Panc1 (cell line): Measurements from ENCODE around the gene REXO2. TPM values are rescaled to one million over a fixed set of nuclear protein-coding genes. Genes with fewer than 3 reads are reported as not detected.

Experiments used
- ATAC-seq: fragments of 200-7000 bp; cut with Tn5 transposase; 2 replicates; pipeline ENCODE4 v1.9.1; 2020; ENCODE audit warnings: mild to moderate bottlenecking, moderate library complexity
- BruUV-seq: library from RNA; stranded (reverse); fragments of 400-500 nt; replicated peaks from 2 replicates; lab custom pipeline; 2021; lab: Mats Ljungman, UMichigan
- CTCF ChIA-PET: fragments of 300-600 bp; sonication (Branson Sonifier 250); formaldehyde crosslinking; loops from one replicate; lab custom pipeline; 2022; ENCODE audit warnings: antibody characterized with exemption; lab: Charles Lee
- POLR2A ChIA-PET: fragments of 300-600 bp; sonication (Branson Sonifier 250); formaldehyde crosslinking; loops from one replicate; lab custom pipeline; 2022; ENCODE audit warnings: antibody characterized with exemption; lab: Charles Lee
- DNase-seq: peaks from one replicate; pipeline ENCODE4 v3.0.0-alpha.2; 2010; ENCODE audit warnings: low read depth, low spot score
- H3K27ac ChIP-seq: 2 replicates; pipeline ENCODE4 v1.5.1; 2011; ENCODE audit warnings: mild to moderate bottlenecking, low read length, inconsistent platforms
- H3K27me3 ChIP-seq: fragments of 200-500 bp; sonication (Bioruptor generic); 2 replicates; pipeline ENCODE4 v1.6.0; 2014; ENCODE audit warnings: low read length, inconsistent platforms; ENCODE audit not compliant: control insufficient read depth, insufficient read depth
- H3K36me3 ChIP-seq: fragments of 200-500 bp; sonication (Bioruptor generic); 2 replicates; pipeline ENCODE4 v1.5.1; 2014; ENCODE audit warnings: inconsistent platforms, mild to moderate bottlenecking, low read length, moderate library complexity; ENCODE audit not compliant: control insufficient read depth, insufficient read depth
- H3K4me1 ChIP-seq: 2 replicates; pipeline ENCODE4 v1.5.1; 2011; ENCODE audit warnings: inconsistent platforms, mild to moderate bottlenecking, low read length, moderate library complexity; ENCODE audit not compliant: control insufficient read depth, insufficient read depth
- H3K4me3 ChIP-seq, 2 experiments: 2 replicates each; pipeline ENCODE4 v1.5.1; 2011 to 2012; ENCODE audit warnings: low read depth in 2 of 2, low read length in 2 of 2, mild to moderate bottlenecking in 2 of 2, inconsistent platforms in 1 of 2, moderate library complexity in 1 of 2
- H3K9me3 ChIP-seq: fragments of 200-500 bp; sonication (Bioruptor generic); 2 replicates; pipeline ENCODE4 v1.5.1; 2014; ENCODE audit warnings: low read depth, mild to moderate bottlenecking, inconsistent platforms, low read length, moderate library complexity; ENCODE audit not compliant: control insufficient read depth, insufficient read depth
- POLR2AphosphoS5 ChIP-seq: IDR thresholded peaks from 2 replicates; pipeline ENCODE4 v1.6.1; 2012; ENCODE audit warnings: mild to moderate bottlenecking, low read depth, low read length, moderate library complexity
- SIN3A ChIP-seq: IDR thresholded peaks from 2 replicates; pipeline ENCODE4 v1.6.1; 2012; ENCODE audit warnings: low read depth, mild to moderate bottlenecking, low read length, moderate library complexity, borderline replicate concordance; ENCODE audit not compliant: insufficient read depth
- TCF7L2 ChIP-seq: IDR thresholded peaks from 2 replicates; pipeline ENCODE4 v1.6.1; 2011; ENCODE audit warnings: mild to moderate bottlenecking, low read depth, low read length, inconsistent platforms
- in situ Hi-C: cut with HindIII; loops from 2 replicates; pipeline ENCODE4 v1.10.0; 2016; ENCODE audit warnings: low sequenced_read_pairs, low pct_unique_long_range_greater_than_20kb
- intact Hi-C: fragments of 100-400 bp; cut with micrococcal nuclease; formaldehyde crosslinking; loops from one replicate; pipeline ENCODE4 v1.10.0; 2022; ENCODE audit not compliant: unreplicated experiment
- total RNA-seq: library from RNA; stranded (reverse); gene quantifications from one replicate; pipeline ENCODE4 v1.2.1, GENCODE V29; 2021; ENCODE audit not compliant: unreplicated experiment
- TF ChIP-seq, protein P1 (sequence below): fragments of 450-650 bp; IDR thresholded peaks from 2 replicates; pipeline ENCODE4 v1.5.1; 2017; ENCODE audit warnings: mild to moderate bottlenecking
- TF ChIP-seq, protein P2 (sequence below), 2 experiments: IDR thresholded peaks; 2 replicates each; pipeline ENCODE4 v1.6.1; 2011 to 2012; ENCODE audit warnings: low read depth in 2 of 2, control low read depth in 1 of 2, low read length in 1 of 2, mild to moderate bottlenecking in 1 of 2, moderate library complexity in 1 of 2; ENCODE audit not compliant: insufficient read depth in 1 of 2

The REXO2 gene
- total RNA-seq, 1 experiment from 2014 or later, result 111 TPM

DNA sequence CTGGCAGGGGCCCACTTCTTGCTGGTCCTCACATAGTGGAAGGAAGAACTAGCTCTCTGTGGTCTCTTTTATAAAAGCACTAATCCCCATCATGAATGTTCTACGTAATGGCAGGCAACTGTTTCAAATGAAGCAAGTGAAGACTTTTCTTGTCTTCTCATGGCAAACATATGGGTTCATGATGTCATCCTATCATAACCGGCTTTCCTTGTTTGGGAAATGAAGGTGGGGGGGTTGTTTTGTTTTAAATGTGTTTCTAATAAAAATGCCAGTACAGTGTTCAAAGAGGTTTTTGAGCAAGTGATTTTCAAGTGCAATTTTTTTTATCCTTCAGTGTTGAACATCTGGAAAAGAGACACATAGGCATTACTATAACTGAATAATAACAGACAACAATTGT lies 33.4 kb downstream of the REXO2 start:
- no peaks in the 10 kb centered on the region for H3K36me3 ChIP-seq
- intact Hi-C loops, result no loop called here
- DNase-seq (no peak), ATAC-seq (no peak)
- H3K27me3 ChIP-seq, result no peaks in the 10 kb centered on the region
- TF ChIP-seq, protein P1, sequence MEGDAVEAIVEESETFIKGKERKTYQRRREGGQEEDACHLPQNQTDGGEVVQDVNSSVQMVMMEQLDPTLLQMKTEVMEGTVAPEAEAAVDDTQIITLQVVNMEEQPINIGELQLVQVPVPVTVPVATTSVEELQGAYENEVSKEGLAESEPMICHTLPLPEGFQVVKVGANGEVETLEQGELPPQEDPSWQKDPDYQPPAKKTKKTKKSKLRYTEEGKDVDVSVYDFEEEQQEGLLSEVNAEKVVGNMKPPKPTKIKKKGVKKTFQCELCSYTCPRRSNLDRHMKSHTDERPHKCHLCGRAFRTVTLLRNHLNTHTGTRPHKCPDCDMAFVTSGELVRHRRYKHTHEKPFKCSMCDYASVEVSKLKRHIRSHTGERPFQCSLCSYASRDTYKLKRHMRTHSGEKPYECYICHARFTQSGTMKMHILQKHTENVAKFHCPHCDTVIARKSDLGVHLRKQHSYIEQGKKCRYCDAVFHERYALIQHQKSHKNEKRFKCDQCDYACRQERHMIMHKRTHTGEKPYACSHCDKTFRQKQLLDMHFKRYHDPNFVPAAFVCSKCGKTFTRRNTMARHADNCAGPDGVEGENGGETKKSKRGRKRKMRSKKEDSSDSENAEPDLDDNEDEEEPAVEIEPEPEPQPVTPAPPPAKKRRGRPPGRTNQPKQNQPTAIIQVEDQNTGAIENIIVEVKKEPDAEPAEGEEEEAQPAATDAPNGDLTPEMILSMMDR, result no peak
- TF ChIP-seq, protein P2, sequence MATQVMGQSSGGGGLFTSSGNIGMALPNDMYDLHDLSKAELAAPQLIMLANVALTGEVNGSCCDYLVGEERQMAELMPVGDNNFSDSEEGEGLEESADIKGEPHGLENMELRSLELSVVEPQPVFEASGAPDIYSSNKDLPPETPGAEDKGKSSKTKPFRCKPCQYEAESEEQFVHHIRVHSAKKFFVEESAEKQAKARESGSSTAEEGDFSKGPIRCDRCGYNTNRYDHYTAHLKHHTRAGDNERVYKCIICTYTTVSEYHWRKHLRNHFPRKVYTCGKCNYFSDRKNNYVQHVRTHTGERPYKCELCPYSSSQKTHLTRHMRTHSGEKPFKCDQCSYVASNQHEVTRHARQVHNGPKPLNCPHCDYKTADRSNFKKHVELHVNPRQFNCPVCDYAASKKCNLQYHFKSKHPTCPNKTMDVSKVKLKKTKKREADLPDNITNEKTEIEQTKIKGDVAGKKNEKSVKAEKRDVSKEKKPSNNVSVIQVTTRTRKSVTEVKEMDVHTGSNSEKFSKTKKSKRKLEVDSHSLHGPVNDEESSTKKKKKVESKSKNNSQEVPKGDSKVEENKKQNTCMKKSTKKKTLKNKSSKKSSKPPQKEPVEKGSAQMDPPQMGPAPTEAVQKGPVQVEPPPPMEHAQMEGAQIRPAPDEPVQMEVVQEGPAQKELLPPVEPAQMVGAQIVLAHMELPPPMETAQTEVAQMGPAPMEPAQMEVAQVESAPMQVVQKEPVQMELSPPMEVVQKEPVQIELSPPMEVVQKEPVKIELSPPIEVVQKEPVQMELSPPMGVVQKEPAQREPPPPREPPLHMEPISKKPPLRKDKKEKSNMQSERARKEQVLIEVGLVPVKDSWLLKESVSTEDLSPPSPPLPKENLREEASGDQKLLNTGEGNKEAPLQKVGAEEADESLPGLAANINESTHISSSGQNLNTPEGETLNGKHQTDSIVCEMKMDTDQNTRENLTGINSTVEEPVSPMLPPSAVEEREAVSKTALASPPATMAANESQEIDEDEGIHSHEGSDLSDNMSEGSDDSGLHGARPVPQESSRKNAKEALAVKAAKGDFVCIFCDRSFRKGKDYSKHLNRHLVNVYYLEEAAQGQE (IDR thresholded peaks at IDR 0.05; ENCODE audit: insufficient read depth in 1 of 2, low read depth in 2 of 2, low read length in 1 of 2), result no peak
- TF ChIP-seq POLR2AphosphoS5 (no peak), TCF7L2 (no peak), SIN3A (no peak)
- no peaks in the 10 kb centered on the region for H3K4me1 ChIP-seq
- no peak overlapping the region for H3K27ac ChIP-seq
- ChIA-PET CTCF (no interaction called here), POLR2A (no interaction called here)
- in situ Hi-C loops, result no loop called here
- H3K4me3 ChIP-seq, result no peak overlapping the region
- no peaks in the 10 kb centered on the region for H3K9me3 ChIP-seq
- no TSS peak for BruUV-seq

DNA sequence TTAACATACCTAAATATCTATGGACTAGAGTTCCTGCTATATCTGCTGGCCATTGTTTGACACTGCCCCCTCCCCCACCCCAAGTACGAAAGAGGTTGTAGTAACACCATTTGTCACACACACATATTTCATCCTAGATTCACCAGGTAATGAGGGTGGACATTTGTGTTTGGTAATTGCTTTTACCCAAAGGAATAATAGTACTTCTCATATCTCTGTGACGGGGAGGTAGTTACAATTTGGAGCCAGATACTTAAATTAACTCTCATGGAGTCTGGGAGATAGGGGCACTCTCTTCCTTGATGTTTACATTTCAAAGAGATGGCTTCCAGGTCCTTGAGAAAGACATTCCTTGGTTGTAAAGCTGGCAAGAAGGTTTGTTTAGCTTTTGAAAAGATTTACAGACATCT lies 38.7 kb downstream of the REXO2 start:
- no peak overlapping the region for H3K4me3 ChIP-seq
- CTCF ChIA-PET, result no interaction called here
- H3K9me3 ChIP-seq, result no peaks in the 10 kb centered on the region
- ATAC-seq (no peak), DNase-seq (no peak)
- POLR2A ChIA-PET, result no interaction called here
- H3K27ac ChIP-seq, result no peak overlapping the region
- intact Hi-C loops (no loop called here), in situ Hi-C loops (no loop called here)
- no peaks in the 10 kb centered on the region for H3K4me1 ChIP-seq
- TF ChIP-seq SIN3A, result no peak
- no peak for TF ChIP-seq POLR2AphosphoS5
- no peak for TF ChIP-seq TCF7L2
- TF ChIP-seq, protein P1, result no peak
- no peaks in the 10 kb centered on the region for H3K36me3 ChIP-seq
- BruUV-seq, result no TSS peak
- H3K27me3 ChIP-seq, result no peaks in the 10 kb centered on the region
